Measurements from ENCODE around the gene NEIL1.
A peak's percentile ranks its signal among the peaks of the same experiment; 100 is the strongest.
"Not testable (repeated sequence)": the region's sequence is repeated elsewhere in the genome, so short reads cannot be mapped to it uniquely, and the experiment has no call there.

The NEIL1 gene

GRCh38 chr15:75332093-75332492 lies 14.7 kb upstream of the NEIL1 start:
- DNase-seq: not testable (repeated sequence)

- DNase-seq: not testable (repeated sequence)
These were observed 13.0 kb upstream of the NEIL1 start for GRCh38 chr15:75333654-75334419.

GRCh38 chr15:75335313-75335704 lies 11.5 kb upstream of the NEIL1 start:
- DNase-seq: no peak

- DNase-seq: peak in 55 of 56 donors; percentile 63 to 96 (median 89)
These were observed 11.0 kb upstream of the NEIL1 start, which contains the start of gene COMMD4 for GRCh38 chr15:75335705-75336355. Gene COMMD4 (plus strand): TSS chr15:75336063. CDS start chr15:75336090, 27 bp downstream.

GRCh38 chr15:75338661-75339240 lies 8.1 kb upstream of the NEIL1 start:
- DNase-seq: no peak

- DNase-seq: no peak
These were observed 7.2 kb upstream of the NEIL1 start for GRCh38 chr15:75339531-75340240.

- no peak for DNase-seq
These were observed 4.6 kb upstream of the NEIL1 start for GRCh38 chr15:75342221-75342620.

- DNase-seq: peak in 12 of 56 donors; percentile 4 to 54 (median 18)
These were observed 2.9 kb upstream of the NEIL1 start for GRCh38 chr15:75343953-75344352.

DNA sequence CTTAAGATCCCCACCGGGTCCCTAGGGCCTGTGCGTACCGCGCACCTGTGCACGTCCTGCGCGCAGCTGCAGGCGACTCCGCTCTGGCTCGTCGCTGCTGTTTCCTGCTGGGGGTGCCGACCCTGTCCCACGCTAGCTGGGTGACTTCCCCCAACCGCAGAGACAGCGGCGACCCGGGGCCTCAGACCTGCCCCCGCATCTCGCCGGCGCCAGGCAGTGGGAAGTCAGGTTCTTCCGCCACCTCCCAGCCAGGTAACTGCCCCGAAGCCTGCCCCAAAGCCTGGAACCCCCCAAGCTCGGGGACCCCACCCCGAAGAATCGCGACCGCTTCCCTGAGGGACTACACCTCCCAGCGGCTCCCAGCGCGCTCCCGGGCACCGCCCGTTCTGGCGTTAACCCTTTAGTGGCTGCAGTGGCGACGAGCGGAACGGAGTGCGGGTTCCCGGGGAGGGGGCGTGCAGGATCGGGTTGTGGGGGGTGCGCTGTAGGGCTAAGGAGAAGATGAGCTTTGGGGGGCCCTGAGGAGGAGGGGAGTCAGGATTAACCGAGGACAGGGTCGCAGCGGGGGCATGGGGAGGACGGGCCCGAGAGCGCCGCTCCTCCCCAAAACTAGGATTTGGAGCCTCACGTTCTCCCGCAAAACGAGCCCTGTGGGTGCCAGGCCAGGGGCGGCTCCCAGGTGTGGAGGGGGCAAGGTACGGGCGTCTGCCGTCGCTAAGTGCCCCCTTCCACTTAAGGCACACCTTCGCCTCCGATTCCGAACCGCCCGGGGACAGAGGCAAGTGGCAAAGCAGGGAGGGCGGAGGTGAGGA lies 589 bp downstream of the NEIL1 start:
- peak in 54 of 56 donors; percentile 13 to 88 (median 64) for DNase-seq

GRCh38 chr15:75348034-75348561 lies 1.3 kb downstream of the NEIL1 start:
- DNase-seq: peak in 1 of 56 donors; percentile 37

DNA sequence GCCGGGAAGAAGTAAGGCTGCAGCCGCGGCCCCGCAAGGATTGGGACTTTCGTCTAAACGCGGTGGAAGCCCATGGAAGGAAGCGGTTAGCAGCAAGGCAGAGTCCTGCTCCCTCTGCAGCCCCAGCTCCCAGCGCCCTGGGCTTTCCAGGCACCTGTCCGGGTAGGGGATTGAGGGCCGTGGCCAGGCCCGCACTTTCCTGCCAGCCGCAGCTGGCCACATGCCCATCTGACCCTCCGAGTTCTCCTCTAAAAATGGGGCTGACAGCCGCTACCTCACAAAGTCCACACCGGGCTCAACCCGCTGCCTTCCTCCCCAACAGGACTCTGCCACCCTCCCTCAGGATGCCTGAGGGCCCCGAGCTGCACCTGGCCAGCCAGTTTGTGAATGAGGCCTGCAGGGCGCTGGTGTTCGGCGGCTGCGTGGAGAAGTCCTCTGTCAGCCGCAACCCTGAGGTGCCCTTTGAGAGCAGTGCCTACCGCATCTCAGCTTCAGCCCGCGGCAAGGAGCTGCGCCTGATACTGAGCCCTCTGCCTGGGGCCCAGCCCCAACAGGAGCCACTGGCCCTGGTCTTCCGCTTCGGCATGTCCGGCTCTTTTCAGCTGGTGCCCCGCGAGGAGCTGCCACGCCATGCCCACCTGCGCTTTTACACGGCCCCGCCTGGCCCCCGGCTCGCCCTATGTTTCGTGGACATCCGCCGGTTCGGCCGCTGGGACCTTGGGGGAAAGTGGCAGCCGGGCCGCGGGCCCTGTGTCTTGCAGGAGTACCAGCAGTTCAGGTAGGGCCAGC lies 1.9 kb downstream of the NEIL1 start:
- peak in 5 of 56 donors; percentile 4 to 41 (median 25) for DNase-seq

- DNase-seq: not testable (repeated sequence)
These were observed 2.5 kb downstream of the NEIL1 start for GRCh38 chr15:75349351-75349669.

DNA sequence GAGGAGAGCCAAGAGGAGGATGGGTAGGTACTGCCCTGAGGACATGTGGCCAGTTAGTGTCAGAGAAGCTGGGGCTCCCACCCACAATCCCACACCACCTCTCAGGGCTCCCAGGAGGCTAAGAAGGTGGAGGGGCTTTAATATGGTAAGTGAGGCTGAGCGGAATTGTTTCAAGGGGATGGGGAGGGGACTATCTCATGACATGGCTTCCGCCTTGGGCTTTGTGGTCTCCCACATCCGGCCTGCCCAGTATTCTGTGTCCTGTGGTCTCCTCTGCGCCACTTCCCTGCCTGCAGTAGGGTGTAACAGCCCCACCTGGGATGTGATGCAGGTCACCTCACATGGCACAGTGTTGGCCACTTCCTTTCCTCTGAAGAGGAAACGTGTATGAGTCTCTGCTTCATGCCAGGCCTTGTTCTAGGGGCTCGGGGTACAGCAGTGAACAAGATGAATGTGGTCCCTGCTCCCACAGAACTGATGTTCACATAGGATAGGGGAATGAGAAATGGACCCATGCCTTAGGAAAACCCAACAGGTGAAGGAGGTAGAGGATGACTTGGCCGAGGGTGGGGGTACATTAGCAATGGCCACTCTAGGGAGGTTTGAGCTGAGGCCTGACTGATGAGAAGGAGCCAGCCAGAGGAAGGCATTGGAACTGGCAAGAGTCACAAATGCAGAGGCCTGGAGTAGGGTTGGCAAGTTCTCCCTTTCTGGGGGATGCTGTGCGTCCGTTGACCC lies 3.2 kb downstream of the NEIL1 start:
- no peak for DNase-seq

- no peak for DNase-seq
These were observed 3.9 kb downstream of the NEIL1 start for GRCh38 chr15:75350601-75351361.

GRCh38 chr15:75352186-75353080 lies 5.6 kb downstream of the NEIL1 start:
- no peak for DNase-seq

- no peak for DNase-seq
These were observed 6.8 kb downstream of the NEIL1 start for GRCh38 chr15:75353604-75354003.

- DNase-seq: no peak
These were observed 7.6 kb downstream of the NEIL1 start for GRCh38 chr15:75354454-75354853.
